ENCODE results near the gene BMP4.

Gene BMP4

DNA sequence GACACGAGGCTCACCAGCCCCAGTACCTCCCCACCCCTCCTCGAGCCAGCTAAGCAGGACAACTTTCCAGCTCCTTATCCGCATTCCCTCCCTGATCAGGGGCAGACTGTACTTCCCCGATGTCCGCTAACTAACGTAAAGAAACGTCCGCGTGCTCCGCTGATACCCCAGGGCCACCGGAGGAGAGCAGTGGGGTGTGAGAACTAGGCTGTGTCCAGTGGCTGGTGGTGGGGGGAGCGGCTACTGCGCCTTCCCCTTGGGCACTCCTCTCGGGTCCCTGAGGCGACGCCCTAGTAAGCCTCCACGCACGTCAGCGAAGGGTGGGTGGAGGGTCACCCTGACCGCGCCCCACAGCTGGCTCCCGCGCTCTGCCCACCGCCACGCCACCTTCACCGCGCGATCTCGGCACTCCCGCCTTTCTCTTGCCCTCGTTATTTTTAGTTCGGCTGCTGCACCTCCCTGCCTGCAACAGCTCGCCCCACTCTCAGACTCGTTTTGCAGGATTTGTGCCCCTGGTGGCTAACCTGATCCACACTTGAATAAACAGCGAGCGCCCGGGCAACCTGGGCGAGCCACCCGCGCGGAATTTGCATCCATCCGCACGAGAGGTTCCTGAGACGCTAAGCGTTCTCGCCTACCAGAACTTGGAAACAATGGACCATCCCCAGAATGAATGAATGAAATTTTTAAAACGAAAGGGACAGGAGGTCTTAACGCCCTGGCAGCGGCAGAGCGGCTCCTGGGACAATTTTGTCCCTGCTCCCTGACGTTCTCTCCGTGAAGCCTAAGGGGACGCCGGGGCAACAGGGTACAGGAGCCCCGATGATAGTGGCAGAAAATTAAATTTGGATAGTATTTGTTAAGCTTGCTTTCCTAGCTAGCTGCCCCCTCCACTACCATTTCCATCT lies 6.9 kb upstream of the BMP4 start:
- no peak for DNase-seq

GRCh38 chr14:53962953-53963319 lies 6.3 kb upstream of the BMP4 start:
- DNase-seq, result no peak

- no peak for DNase-seq
Measured at GRCh38 chr14:53958628-53959027, 2.0 kb upstream of the BMP4 start.

GRCh38 chr14:53957739-53958138 lies 1.1 kb upstream of the BMP4 start:
- DNase-seq, result no peak

GRCh38 chr14:53955671-53956426 lies 776 bp downstream of the BMP4 start:
- DNase-seq, result no peak

GRCh38 chr14:53955229-53955556 lies 1.4 kb downstream of the BMP4 start:
- no peak for DNase-seq

- no peak for DNase-seq
Measured at GRCh38 chr14:53954551-53955228, 1.9 kb downstream of the BMP4 start.

DNA sequence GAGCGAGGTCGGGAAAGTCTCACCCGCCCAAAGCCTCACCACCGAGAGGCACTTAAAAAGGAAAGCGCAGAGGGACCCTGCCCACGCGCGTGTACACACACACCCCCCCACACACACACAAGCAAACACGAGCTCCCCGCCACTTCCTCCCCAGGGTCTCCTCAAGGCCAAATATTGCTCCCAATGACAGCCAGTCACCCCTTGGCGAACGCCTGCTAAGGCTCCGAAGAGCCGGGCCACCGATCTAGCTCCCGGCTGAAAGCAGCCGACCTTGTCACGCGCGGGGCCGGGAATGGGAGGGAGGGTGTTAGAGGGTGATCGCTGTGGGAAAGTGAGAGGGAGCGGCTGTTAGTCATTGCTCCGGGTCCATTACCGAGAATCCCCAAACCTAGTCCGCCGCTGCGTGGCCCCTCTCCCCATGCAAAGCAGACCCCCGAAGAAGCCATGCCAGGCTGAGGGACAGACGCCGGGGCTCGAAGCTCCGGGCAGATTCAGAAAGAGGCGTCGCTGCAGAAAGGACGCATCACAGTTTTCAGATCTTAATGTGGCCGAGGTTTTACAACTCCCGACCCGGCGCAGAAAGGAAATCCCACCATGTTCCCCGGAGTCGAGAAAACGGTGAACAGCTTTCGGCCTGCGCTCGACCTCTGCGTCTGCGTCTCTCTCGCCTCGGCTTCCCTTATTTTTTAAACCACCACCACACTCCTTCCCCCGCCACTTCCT lies 2.6 kb downstream of the BMP4 start:
- no peak for DNase-seq

- DNase-seq, result no peak
Measured at GRCh38 chr14:53953002-53953827, 3.4 kb downstream of the BMP4 start.

GRCh38 chr14:53952533-53952932 lies 4.1 kb downstream of the BMP4 start:
- DNase-seq, result no peak

GRCh38 chr14:53951627-53952303 lies 4.9 kb downstream of the BMP4 start:
- no peak for DNase-seq

DNA sequence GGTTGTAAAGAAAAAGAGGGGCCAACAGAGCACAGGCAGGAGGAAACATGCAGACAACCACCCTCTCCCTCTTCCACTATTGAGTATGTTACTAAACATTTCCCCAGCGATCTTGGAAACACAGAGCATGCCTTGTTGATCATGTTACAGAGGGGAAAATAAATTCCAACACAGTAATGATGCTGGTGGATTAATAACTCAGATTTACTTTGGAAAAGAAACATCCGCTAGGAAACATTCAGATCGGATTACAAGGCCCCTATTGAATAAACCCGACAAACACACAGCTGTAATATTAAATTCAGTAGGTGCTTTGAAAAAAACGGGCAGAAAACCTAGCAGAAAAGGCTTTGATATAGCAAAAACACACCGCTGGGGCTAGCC lies 5.4 kb downstream of the BMP4 start:
- no peak for DNase-seq

- DNase-seq, result no peak
Measured at GRCh38 chr14:53950031-53950793, 6.4 kb downstream of the BMP4 start.

DNA sequence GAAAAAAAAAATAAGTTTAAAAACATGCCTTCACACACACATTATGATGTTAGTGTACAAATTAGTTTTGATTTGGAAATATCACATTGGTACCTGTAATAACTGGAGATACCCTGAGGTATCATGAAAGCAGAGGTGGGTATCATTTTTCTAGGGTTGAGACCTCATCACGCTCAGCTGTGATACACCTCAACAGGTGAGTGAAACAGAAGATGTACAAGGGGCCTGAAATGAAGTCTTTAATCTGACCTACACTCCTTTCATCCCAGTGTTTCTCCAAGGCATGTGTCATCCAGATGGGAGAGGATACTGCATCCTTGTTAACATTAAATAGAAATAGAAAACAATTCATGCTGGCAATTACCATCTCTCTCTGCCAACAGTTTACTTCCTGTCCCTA lies 7.4 kb downstream of the BMP4 start:
- no peak for DNase-seq

DNA sequence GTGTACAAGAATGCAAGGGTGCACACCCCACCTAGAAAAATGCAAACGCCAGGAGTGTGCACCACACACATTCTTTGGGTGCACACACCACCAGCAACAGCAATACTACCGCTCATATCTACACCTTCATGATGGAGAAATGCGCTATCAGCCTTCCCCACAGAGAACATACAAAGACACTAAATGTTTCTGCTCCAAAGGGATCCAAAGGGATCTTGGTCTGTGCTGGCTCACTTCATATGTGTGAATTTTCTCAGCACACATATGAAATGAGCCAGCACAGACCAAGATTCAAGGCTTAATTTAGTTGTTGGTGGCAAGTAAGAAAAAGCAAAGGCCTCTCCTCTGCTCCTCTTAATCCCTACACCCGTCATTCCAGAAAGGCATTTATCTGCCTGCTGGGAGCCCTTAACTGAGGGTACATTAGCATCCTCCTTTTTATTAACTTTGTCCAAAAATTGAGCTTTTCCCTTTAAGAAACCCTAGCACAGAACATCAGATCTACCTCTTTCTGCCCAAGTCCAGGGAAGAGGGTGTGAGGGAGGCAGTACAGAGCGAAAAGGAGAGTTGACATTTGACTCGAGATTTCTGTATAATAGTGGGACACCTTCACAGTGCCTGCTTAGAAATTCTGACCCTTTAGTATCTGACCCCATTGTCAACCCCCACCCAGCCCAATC lies 8.3 kb downstream of the BMP4 start:
- no peak for DNase-seq

- no peak for DNase-seq
Measured at GRCh38 chr14:53947452-53948204, 9.0 kb downstream of the BMP4 start.

DNA sequence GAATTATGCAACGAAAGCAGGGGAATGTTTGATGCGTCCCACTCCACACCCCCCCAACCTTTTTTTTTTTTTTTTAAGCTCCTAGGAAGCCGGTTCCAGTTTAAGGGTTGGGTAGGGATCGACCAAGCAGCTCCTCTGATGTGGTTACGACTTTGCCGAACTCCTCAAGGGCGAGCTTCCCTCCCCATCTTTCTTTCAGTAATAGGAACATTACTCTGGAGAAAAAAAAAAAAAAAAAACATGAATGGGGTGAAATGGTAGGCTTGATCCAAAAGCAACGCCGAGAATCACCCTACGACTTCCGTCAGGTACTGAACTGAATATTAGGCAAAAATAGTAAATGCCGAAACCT lies 9.6 kb downstream of the BMP4 start:
- DNase-seq, result no peak

GRCh38 chr14:53946404-53947093 lies 10.1 kb downstream of the BMP4 start:
- no peak for DNase-seq

GRCh38 chr14:53946071-53946403 lies 10.6 kb downstream of the BMP4 start:
- DNase-seq, result no peak
